Left lung (tissue), 10 donors: ENCODE data around the gene DLG2. TPM values are rescaled to one million over a fixed set of nuclear protein-coding genes. Genes with fewer than 3 reads are reported as not detected.

Experiments
- ATAC-seq: fragments of 200-7000 bp; cut with Tn5 transposase; one replicate; pipeline ENCODE4 v1.9.1; 2020; ENCODE audit warnings: moderate library complexity
- DNase-seq, 4 donors: peaks; one replicate each; pipeline ENCODE4 v3.0.0-alpha.2; 2013 to 2020
- H3K27ac ChIP-seq, 2 donors: fragments of 200-600 bp; sonication (generic) in 1 of 2; one replicate each; pipeline versions ENCODE4 v1.5.0 to v1.8.0; 2020 to 2021
- H3K27me3 ChIP-seq, 2 donors: fragments of 200-600 bp; sonication (generic) in 1 of 2; one replicate each; pipeline versions ENCODE4 v1.5.0 to v1.8.0; 2020 to 2021
- H3K36me3 ChIP-seq, 2 donors: fragments of 200-600 bp; sonication (generic) in 1 of 2; one replicate each; pipeline versions ENCODE4 v1.5.0 to v1.8.0; 2020 to 2021
- H3K4me1 ChIP-seq, 2 donors: fragments of 200-600 bp; one replicate each; pipeline ENCODE4 v1.8.0; 2021
- H3K4me3 ChIP-seq, 2 donors: fragments of 200-600 bp; sonication (generic) in 1 of 2; one replicate each; pipeline versions ENCODE4 v1.5.0 to v1.8.0; 2020 to 2021; ENCODE audit warnings: mild to moderate bottlenecking in 1 of 2
- H3K9me3 ChIP-seq, 2 donors: fragments of 200-600 bp; sonication (generic) in 1 of 2; one replicate each; pipeline versions ENCODE4 v1.5.0 to v1.8.0; 2020 to 2021
- intact Hi-C, 2 donors: fragments of 100-400 bp; cut with DNase I; formaldehyde crosslinking; loops; one replicate each; pipeline versions ENCODE4 v1.11.2 to v1.14.2; 2022
- polyA plus RNA-seq, 6 donors: library from polyadenylated mRNA; unstranded; fragments of 120-200 nt; gene quantifications; one replicate each; pipeline ENCODE4 v1.2.1, GENCODE V29; 2013; ENCODE audit not compliant: insufficient read length in 6 of 6
- total RNA-seq, 2 donors: library from RNA; stranded (reverse); fragmentation: NEBNext Ultra II Directional; extraction: Animal tissue kit (Norgen Biotek cat#: 25700); gene quantifications; one replicate each; pipeline ENCODE4 v1.2.1, GENCODE V29; 2021
- TF ChIP-seq, protein P1 (sequence below), 2 donors: fragments of 200-600 bp; sonication (generic) in 1 of 2; IDR thresholded peaks; one replicate each; pipeline versions ENCODE4 v1.5.0 to v1.8.0; 2021; ENCODE audit warnings: antibody characterized with exemption in 2 of 2
- donor health status: DM: no; HTN: yes; CAD: no.
- donor health status: DM: no; HTN: no; CAD: no.

The DLG2 gene
- total and polyA plus RNA-seq, 8 donors: 4.5 to 15.0 (median 8.6) TPM

DNA sequence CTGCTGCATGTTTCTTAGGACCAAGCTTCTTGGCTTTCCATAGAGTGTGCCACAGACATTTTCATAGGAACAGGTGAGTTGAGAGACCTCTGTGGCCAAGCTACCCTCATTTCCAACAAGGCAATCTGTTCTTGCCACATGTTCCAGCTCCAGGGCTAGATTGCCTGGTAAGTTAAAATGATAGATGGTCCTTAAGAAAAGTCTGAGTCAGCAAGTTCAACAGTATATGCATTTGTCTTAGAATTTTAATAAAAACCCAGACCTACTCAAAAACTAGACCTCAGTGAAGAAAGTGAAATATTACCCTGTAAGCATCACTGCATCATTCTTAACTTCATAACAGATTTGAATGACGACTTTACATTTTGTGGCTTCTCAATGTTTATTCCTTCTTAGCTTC, 1123.6 kb downstream of the DLG2 start:
- H3K27ac ChIP-seq: no peak overlapping the region
- intact Hi-C loops: no loop called here
- no peaks in the 10 kb centered on the region for H3K36me3 ChIP-seq
- H3K9me3 ChIP-seq: no peaks in the 10 kb centered on the region
- H3K27me3 ChIP-seq: no peaks in the 10 kb centered on the region
- no peak for ATAC-seq
- H3K4me3 ChIP-seq: no peak overlapping the region
- TF ChIP-seq, protein P1, sequence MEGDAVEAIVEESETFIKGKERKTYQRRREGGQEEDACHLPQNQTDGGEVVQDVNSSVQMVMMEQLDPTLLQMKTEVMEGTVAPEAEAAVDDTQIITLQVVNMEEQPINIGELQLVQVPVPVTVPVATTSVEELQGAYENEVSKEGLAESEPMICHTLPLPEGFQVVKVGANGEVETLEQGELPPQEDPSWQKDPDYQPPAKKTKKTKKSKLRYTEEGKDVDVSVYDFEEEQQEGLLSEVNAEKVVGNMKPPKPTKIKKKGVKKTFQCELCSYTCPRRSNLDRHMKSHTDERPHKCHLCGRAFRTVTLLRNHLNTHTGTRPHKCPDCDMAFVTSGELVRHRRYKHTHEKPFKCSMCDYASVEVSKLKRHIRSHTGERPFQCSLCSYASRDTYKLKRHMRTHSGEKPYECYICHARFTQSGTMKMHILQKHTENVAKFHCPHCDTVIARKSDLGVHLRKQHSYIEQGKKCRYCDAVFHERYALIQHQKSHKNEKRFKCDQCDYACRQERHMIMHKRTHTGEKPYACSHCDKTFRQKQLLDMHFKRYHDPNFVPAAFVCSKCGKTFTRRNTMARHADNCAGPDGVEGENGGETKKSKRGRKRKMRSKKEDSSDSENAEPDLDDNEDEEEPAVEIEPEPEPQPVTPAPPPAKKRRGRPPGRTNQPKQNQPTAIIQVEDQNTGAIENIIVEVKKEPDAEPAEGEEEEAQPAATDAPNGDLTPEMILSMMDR (IDR thresholded peaks at IDR 0.05): no peak
- no peaks in the 10 kb centered on the region for H3K4me1 ChIP-seq
- no peak for DNase-seq

DNA sequence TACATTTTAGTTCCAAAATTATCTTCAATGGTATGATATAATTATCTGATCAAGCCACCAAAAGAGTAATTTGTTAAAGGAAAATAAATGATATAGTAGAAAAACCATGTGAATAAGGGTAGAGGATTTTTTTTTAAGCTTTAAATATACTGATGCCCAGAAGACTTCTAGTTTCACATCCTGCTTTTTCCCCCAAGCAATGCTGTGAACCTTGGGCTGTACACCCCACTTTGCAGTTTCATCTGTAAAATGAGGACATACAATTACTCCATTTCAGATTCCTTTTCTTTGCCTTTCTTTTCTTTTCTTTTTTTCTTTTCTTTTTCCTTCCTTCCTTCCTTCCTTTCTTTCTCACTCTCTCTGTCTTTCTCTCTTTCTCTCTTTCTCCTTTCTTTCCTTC, 1125.4 kb downstream of the DLG2 start:
- intact Hi-C loops: no loop called here
- TF ChIP-seq, protein P1 (IDR thresholded peaks at IDR 0.05): no peak
- no peaks in the 10 kb centered on the region for H3K9me3 ChIP-seq
- no peak for ATAC-seq
- H3K27ac ChIP-seq: no peak overlapping the region
- no peaks in the 10 kb centered on the region for H3K36me3 ChIP-seq
- H3K27me3 ChIP-seq: no peaks in the 10 kb centered on the region
- DNase-seq: no peak
- no peaks in the 10 kb centered on the region for H3K4me1 ChIP-seq
- no peak overlapping the region for H3K4me3 ChIP-seq

DNA sequence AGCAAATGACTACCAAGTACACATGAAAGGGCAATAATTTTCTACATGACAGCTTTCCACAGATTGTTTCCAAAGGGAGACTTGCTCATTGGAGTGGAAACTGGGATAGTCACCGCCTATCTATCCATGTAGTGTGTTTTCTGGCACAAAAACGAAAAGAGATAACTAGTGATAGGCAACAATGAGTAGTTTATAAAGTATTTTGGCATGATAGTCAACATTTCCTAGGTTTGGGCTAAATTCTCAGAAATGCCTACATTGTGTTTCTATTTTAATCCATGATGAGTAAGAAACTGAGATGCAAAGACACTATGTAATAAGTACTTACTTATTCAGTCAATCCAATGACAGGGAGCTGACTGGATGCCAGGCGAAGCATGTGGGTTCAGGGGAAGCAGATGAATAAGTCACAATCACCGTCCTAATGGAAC, 1129.1 kb downstream of the DLG2 start:
- Histone ChIP-seq H3K27me3 (no peaks in the 10 kb centered on the region), H3K9me3 (no peaks in the 10 kb centered on the region), H3K4me1 (no peaks in the 10 kb centered on the region), H3K36me3 (no peaks in the 10 kb centered on the region), H3K27ac (no peak overlapping the region), H3K4me3 (no peak overlapping the region)
- TF ChIP-seq, protein P1 (IDR thresholded peaks at IDR 0.05): no peak
- DNase-seq (no peak), ATAC-seq (peak; percentile 18)
- intact Hi-C loops: no loop called here

DNA sequence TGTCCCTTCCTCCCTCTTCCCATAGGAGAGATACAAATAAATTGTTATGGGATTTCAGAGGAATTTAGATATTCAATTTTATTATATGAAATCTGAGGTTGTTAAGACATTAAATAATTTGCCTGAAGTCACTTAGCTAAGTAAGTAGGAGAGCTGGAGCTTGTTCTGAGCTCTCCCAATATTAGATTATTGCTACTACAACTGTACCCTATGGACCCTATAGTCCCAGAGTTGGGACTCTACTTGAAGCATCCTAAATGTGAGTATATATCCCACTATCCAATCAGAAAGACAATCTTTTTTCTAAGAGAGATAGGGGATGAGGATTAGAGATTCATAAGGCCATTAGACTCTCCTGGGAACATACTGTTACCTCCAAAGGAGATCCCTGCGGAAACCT, 1130.0 kb downstream of the DLG2 start:
- H3K36me3 ChIP-seq: no peaks in the 10 kb centered on the region
- DNase-seq: no peak
- no peak overlapping the region for H3K4me3 ChIP-seq
- H3K9me3 ChIP-seq: no peaks in the 10 kb centered on the region
- TF ChIP-seq, protein P1 (IDR thresholded peaks at IDR 0.05): no peak
- intact Hi-C loops: no loop called here
- H3K27me3 ChIP-seq: no peaks in the 10 kb centered on the region
- no peak overlapping the region for H3K27ac ChIP-seq
- no peaks in the 10 kb centered on the region for H3K4me1 ChIP-seq
- no peak for ATAC-seq

DNA sequence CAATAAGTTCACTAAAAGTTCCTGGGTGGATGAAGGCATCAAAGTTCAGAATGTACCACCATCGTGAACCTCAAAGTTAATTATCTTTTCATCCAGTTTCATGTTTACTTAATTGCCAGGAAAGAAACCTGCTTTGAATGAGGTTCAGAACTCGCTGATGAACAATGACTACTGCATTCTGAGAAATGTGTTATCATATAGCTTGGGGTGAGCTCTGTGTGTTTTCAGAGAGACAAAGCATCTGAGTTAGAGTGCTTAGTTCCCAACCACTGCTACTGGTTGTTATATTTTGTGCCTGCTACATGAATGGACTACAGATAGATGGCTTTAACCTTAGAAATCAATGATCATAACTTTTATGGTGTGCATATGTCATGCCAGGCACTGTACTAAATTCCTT, 1131.0 kb downstream of the DLG2 start:
- no peak overlapping the region for H3K27ac ChIP-seq
- no peaks in the 10 kb centered on the region for H3K27me3 ChIP-seq
- H3K4me1 ChIP-seq: no peaks in the 10 kb centered on the region
- no peaks in the 10 kb centered on the region for H3K36me3 ChIP-seq
- intact Hi-C loops: no loop called here
- no peak for DNase-seq
- no peak for ATAC-seq
- H3K4me3 ChIP-seq: no peak overlapping the region
- H3K9me3 ChIP-seq: no peaks in the 10 kb centered on the region
- TF ChIP-seq, protein P1 (IDR thresholded peaks at IDR 0.05): no peak
